Peyer's patch (tissue), 4 donors: ENCODE results near the gene ALS2CL.

ENCODE experiments used
- CTCF ChIP-seq, 6 experiments: fragments of 450-650 bp in 4 of 6; fragments of 200-600 bp in 2 of 6; sonication (generic) in 1 of 6; IDR thresholded peaks; one replicate each; pipeline ENCODE4 v1.5.1; 2017 to 2019; ENCODE audit warnings: antibody characterized with exemption in 6 of 6, mild to moderate bottlenecking in 3 of 6, moderate library complexity in 1 of 6
- POLR2A ChIP-seq, 2 donors: fragments of 450-650 bp; IDR thresholded peaks; one replicate each; pipeline ENCODE4 v1.5.1; 2017; ENCODE audit warnings: antibody characterized with exemption in 2 of 2, mild to moderate bottlenecking in 2 of 2, moderate library complexity in 2 of 2

GRCh38 chr3:46710229-46710628 is 16.8 kb upstream of the ALS2CL start:
- TF ChIP-seq CTCF (IDR thresholded peaks at IDR 0.05) = no peak
- no peak for TF ChIP-seq POLR2A (IDR thresholded peaks at IDR 0.05)
